Stimulated activated CD4-positive, alpha-beta T cell treated with anti-CD3 and anti-CD28 coated beads, Interleukin-1b, Interleukin-23, amount 100 ng/mL, for 4 hours (primary cell): ENCODE results near the gene TNKS1BP1.
A peak's percentile ranks its signal among the peaks of the same experiment; 100 is the strongest.
"Not testable (repeated sequence)": the region's sequence is repeated elsewhere in the genome, so short reads cannot be mapped to it uniquely, and the experiment has no call there.

Source experiments
- DNase-seq, 2 donors: peaks; one replicate each; pipeline ENCODE4 v3.0.0-alpha.2; 2020; ENCODE audit warnings: low read depth in 2 of 2

Gene TNKS1BP1

GRCh38 chr11:57324886-57325734 is at the start of gene TNKS1BP1:
TSS of gene TNKS1BP1 (minus strand) at chr11:57324952. CDS start at chr11:57321885, 3,067 bp downstream.
- peak; percentile 88 to 91 for DNase-seq

GRCh38 chr11:57373146-57373545 is 48.4 kb upstream of the TNKS1BP1 start:
- DNase-seq = no peak

GRCh38 chr11:57370941-57371340 is 46.2 kb upstream of the TNKS1BP1 start:
- DNase-seq = no peak

GRCh38 chr11:57370251-57370650 is 45.5 kb upstream of the TNKS1BP1 start:
- DNase-seq = no peak

- no peak for DNase-seq
Observed at GRCh38 chr11:57368845-57369232, 44.1 kb upstream of the TNKS1BP1 start.

GRCh38 chr11:57368106-57368844 is 43.5 kb upstream of the TNKS1BP1 start:
- no peak for DNase-seq

GRCh38 chr11:57364851-57365660 is 40.3 kb upstream of the TNKS1BP1 start:
- DNase-seq = no peak

GRCh38 chr11:57363131-57364080 is 38.7 kb upstream of the TNKS1BP1 start:
- DNase-seq = no peak

GRCh38 chr11:57361926-57362325 is 37.2 kb upstream of the TNKS1BP1 start:
- DNase-seq = no peak

- not testable (repeated sequence) for DNase-seq
Observed at GRCh38 chr11:57361420-57361819, 36.7 kb upstream of the TNKS1BP1 start.

GRCh38 chr11:57360991-57361390 is 36.2 kb upstream of the TNKS1BP1 start:
- no peak for DNase-seq

- DNase-seq = no peak
Observed at GRCh38 chr11:57359896-57360690, 35.3 kb upstream of the TNKS1BP1 start.

GRCh38 chr11:57359396-57359795 is 34.6 kb upstream of the TNKS1BP1 start:
- DNase-seq = no peak

GRCh38 chr11:57358991-57359390 is 34.2 kb upstream of the TNKS1BP1 start:
- DNase-seq = no peak

GRCh38 chr11:57358543-57358961 is 33.8 kb upstream of the TNKS1BP1 start:
- DNase-seq = no peak

GRCh38 chr11:57357856-57358255 is 33.1 kb upstream of the TNKS1BP1 start:
- DNase-seq = no peak

- no peak for DNase-seq
Observed at GRCh38 chr11:57357310-57357709, 32.6 kb upstream of the TNKS1BP1 start.

GRCh38 chr11:57356268-57356667 is 31.5 kb upstream of the TNKS1BP1 start:
- DNase-seq = no peak

- no peak for DNase-seq
Observed at GRCh38 chr11:57354699-57355098, 29.9 kb upstream of the TNKS1BP1 start.

- no peak for DNase-seq
Observed at GRCh38 chr11:57353852-57354251, 29.1 kb upstream of the TNKS1BP1 start.
